ENCODE measurements around the gene AIF1L. TPM values are rescaled to one million over a fixed set of nuclear protein-coding genes. Genes with fewer than 3 reads are reported as not detected.

AIF1L gene
- total RNA-seq, 1 experiment from 2014 or later: 23.7 TPM

DNA sequence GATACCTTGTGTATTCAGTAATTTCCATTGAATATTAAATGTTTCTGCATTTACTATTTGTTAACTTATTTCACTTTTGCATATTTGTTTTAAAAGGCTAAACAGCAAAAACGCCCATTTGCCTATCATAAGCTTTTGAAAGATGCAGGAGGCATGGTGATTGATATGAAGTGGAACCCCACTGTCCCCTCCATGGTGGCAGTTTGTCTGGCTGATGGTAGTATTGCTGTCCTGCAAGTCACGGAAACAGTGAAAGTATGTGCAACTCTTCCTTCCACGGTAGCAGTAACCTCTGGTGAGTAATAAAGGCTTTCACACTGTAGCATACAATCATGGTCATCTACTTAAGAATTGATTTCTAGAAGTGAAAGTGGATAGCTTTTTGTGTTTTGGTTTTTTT lies 32.9 kb downstream of the AIF1L start:
- Histone ChIP-seq H3K4me1 (ENCODE audit: insufficient read depth, low read length) (peaks cover 7% of the 10 kb centered on the region), H3K9me3 (ENCODE audit: low read length) (no peaks in the 10 kb centered on the region), H3K79me2 (ENCODE audit: low read length) (peaks cover 36% of the 10 kb centered on the region), H3K27ac (ENCODE audit: low read length) (no peak overlapping the region), H3F3A (ENCODE audit: low read length, unreplicated experiment) (no peaks in the 10 kb centered on the region), H3K9ac (ENCODE audit: low read length) (no peak overlapping the region), H3K4me2 (ENCODE audit: low read length) (no peak overlapping the region), H4K20me1 (ENCODE audit: low read length) (no peaks in the 10 kb centered on the region), H3K9me2 (replicated peaks; ENCODE audit: low read length) (no peaks in the 10 kb centered on the region), H2AFZ (ENCODE audit: low read length) (no peak overlapping the region), H3K27me3 (ENCODE audit: low read length) (no peaks in the 10 kb centered on the region), H3K4me3 (ENCODE audit: low read length) (no peak overlapping the region), H3K36me3 (ENCODE audit: low read depth, low read length) (peaks cover 36% of the 10 kb centered on the region)
- no peak for ATAC-seq
- intact Hi-C loops (cut with micrococcal nuclease): loop anchor here (10.0 kb wide), 1 partner anchor 74 kb away; no protein-coding TSS in a partner anchor
- BruUV-seq (replicated peaks): no TSS peak
- TF ChIP-seq EZH2 (IDR thresholded peaks at IDR 0.05; ENCODE audit: low read length, unreplicated experiment) (no peak), EZH2phosphoT487 (IDR thresholded peaks at IDR 0.05; ENCODE audit: borderline replicate concordance, low read length) (no peak)
- TF ChIP-seq, protein P1, sequence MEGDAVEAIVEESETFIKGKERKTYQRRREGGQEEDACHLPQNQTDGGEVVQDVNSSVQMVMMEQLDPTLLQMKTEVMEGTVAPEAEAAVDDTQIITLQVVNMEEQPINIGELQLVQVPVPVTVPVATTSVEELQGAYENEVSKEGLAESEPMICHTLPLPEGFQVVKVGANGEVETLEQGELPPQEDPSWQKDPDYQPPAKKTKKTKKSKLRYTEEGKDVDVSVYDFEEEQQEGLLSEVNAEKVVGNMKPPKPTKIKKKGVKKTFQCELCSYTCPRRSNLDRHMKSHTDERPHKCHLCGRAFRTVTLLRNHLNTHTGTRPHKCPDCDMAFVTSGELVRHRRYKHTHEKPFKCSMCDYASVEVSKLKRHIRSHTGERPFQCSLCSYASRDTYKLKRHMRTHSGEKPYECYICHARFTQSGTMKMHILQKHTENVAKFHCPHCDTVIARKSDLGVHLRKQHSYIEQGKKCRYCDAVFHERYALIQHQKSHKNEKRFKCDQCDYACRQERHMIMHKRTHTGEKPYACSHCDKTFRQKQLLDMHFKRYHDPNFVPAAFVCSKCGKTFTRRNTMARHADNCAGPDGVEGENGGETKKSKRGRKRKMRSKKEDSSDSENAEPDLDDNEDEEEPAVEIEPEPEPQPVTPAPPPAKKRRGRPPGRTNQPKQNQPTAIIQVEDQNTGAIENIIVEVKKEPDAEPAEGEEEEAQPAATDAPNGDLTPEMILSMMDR (conservative IDR thresholded peaks at IDR 0.05; ENCODE audit: low read depth, low read length): no peak
- DNase-seq: no peak
- CTCF ChIA-PET: no interaction called here
- POLR2A ChIA-PET (ENCODE audit: unreplicated experiment): no interaction called here

DNA sequence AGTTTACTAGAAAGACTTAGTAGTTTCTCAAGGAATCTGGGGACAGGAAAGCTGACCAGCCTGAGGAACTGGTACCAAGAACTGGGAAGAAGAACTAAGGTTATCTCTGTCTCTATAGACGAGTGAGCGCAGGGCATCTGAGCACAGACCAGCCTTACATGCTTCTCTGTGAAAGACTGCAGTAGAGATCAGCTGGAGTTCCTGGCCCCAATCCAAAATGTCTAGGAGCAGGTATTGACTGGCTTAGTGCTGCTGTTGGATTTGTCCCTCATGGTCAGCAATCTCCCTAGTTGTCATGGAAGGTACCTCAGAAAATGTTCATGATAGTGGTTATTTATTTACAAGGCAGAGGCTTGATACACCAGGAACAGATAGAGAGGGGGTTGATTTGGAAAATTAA lies 42.3 kb downstream of the AIF1L start:
- ATAC-seq (no peak), DNase-seq (no peak)
- peaks cover 45% of the 10 kb centered on the region for H3K36me3 ChIP-seq (ENCODE audit: low read depth, low read length)
- TF ChIP-seq, protein P1 (conservative IDR thresholded peaks at IDR 0.05; ENCODE audit: low read depth, low read length): no peak
- TF ChIP-seq EZH2phosphoT487 (IDR thresholded peaks at IDR 0.05; ENCODE audit: borderline replicate concordance, low read length): no peak
- TF ChIP-seq EZH2 (IDR thresholded peaks at IDR 0.05; ENCODE audit: low read length, unreplicated experiment): no peak
- H2AFZ ChIP-seq (ENCODE audit: low read length): no peak overlapping the region
- BruUV-seq (replicated peaks): no TSS peak
- H3K9me2 ChIP-seq (replicated peaks; ENCODE audit: low read length): no peaks in the 10 kb centered on the region
- H3K9me3 ChIP-seq (ENCODE audit: low read length): no peaks in the 10 kb centered on the region
- H3K27me3 ChIP-seq (ENCODE audit: low read length): no peaks in the 10 kb centered on the region
- no peak overlapping the region for H3K27ac ChIP-seq (ENCODE audit: low read length)
- intact Hi-C loops (cut with micrococcal nuclease): no loop called here
- H3K4me3 ChIP-seq (ENCODE audit: low read length): no peak overlapping the region
- H3K79me2 ChIP-seq (ENCODE audit: low read length): no peaks in the 10 kb centered on the region
- ChIA-PET CTCF (no interaction called here), POLR2A (ENCODE audit: unreplicated experiment) (no interaction called here)
- no peak overlapping the region for H3K4me2 ChIP-seq (ENCODE audit: low read length)
- H3K4me1 ChIP-seq (ENCODE audit: insufficient read depth, low read length): no peaks in the 10 kb centered on the region
- H3K9ac ChIP-seq (ENCODE audit: low read length): no peak overlapping the region
- no peaks in the 10 kb centered on the region for H4K20me1 ChIP-seq (ENCODE audit: low read length)
- H3F3A ChIP-seq (ENCODE audit: low read length, unreplicated experiment): no peaks in the 10 kb centered on the region

DNA sequence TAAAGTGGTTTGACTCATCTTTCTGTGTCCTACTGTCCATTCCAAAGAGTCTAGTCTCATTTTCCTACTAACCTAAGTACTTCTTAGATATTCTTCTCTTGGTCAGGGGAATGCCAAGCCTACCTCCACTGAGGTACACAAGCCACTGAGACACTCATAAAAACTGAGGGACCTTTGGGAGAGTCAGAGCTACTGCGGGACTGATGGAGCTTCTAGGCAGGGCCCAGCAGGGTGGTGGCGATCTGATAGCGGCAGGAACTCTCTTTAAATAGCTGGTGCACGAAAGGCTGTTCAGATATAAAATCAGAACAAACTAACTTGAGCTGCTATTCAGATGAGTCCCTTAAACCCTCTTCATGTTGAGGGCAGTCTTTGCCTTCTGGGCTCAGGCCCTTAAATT lies 43.8 kb downstream of the AIF1L start:
- Histone ChIP-seq H3K9me2 (replicated peaks; ENCODE audit: low read length) (no peaks in the 10 kb centered on the region), H3F3A (ENCODE audit: low read length, unreplicated experiment) (no peaks in the 10 kb centered on the region), H3K4me1 (ENCODE audit: insufficient read depth, low read length) (no peaks in the 10 kb centered on the region), H3K79me2 (ENCODE audit: low read length) (no peaks in the 10 kb centered on the region), H3K9ac (ENCODE audit: low read length) (no peak overlapping the region), H4K20me1 (ENCODE audit: low read length) (no peaks in the 10 kb centered on the region), H3K9me3 (ENCODE audit: low read length) (no peaks in the 10 kb centered on the region), H3K27ac (ENCODE audit: low read length) (no peak overlapping the region), H3K36me3 (ENCODE audit: low read depth, low read length) (peaks cover 40% of the 10 kb centered on the region), H3K4me3 (ENCODE audit: low read length) (no peak overlapping the region), H3K4me2 (ENCODE audit: low read length) (no peak overlapping the region), H2AFZ (ENCODE audit: low read length) (no peak overlapping the region), H3K27me3 (ENCODE audit: low read length) (no peaks in the 10 kb centered on the region)
- ChIA-PET POLR2A (ENCODE audit: unreplicated experiment) (no interaction called here), CTCF (no interaction called here)
- BruUV-seq (replicated peaks): no TSS peak
- intact Hi-C loops (cut with micrococcal nuclease): no loop called here
- ATAC-seq (no peak), DNase-seq (no peak)
- TF ChIP-seq EZH2 (IDR thresholded peaks at IDR 0.05; ENCODE audit: low read length, unreplicated experiment): no peak
- TF ChIP-seq, protein P1 (conservative IDR thresholded peaks at IDR 0.05; ENCODE audit: low read depth, low read length): no peak
- no peak for TF ChIP-seq EZH2phosphoT487 (IDR thresholded peaks at IDR 0.05; ENCODE audit: borderline replicate concordance, low read length)

Measured in PC-3 (cell line).